HepG2 (cell line): ENCODE data around the gene ZC3H13. TPM values are rescaled to one million over a fixed set of nuclear protein-coding genes. Genes with fewer than 3 reads are reported as not detected.

ENCODE experiments used
- ATAC-seq: fragments of 200-7000 bp; cut with Tn5 transposase; 3 replicates; pipeline ENCODE4 v1.9.1; 2020; ENCODE audit warnings: mild to moderate bottlenecking, moderate library complexity
- BruUV-seq: library from RNA; stranded (reverse); fragments of 400-500 nt; replicated peaks from 2 replicates; lab custom pipeline; 2021; lab: Mats Ljungman, UMichigan
- CTCF ChIA-PET: fragments of 300-600 bp; formaldehyde crosslinking; extraction: SDS; loops from one replicate; lab custom pipeline; 2021; ENCODE audit warnings: low total read pairs, inconsistent platforms, low intra/inter-chr PET ratio; lab: Yijun Ruan, JAX
- POLR2A ChIA-PET: fragments of 350-600 bp; sonication (Branson Sonifier 250); formaldehyde crosslinking; loops from one replicate; lab custom pipeline; 2020; ENCODE audit warnings: antibody characterized with exemption, inconsistent platforms; lab: Yijun Ruan, JAX
- DNase-seq: peaks from one replicate; pipeline ENCODE4 v3.0.0-alpha.2; 2015; ENCODE audit warnings: low spot score
- FAIRE-seq: peaks from 3 replicates; lab custom pipeline; 2011; peaks lifted over from hg19 to GRCh38; lab: Jason Lieb, UNC
- H2AFZ ChIP-seq: one replicate; pipeline ENCODE4 v1.6.1; 2011; ENCODE audit warnings: low read length, inconsistent platforms
- H3K27ac ChIP-seq: fragments of 300-600 bp; 3 replicates; pipeline ENCODE4 v1.8.0; 2011; ENCODE audit warnings: mixed run types, mild to moderate bottlenecking, mixed read lengths, low read length, inconsistent platforms; ENCODE audit not compliant: insufficient read depth; ENCODE audit errors: extremely low read length
- H3K27me3 ChIP-seq, 2 experiments: fragments of 200-600 bp in 1 of 2; 2 replicates in 1 of 2; 3 replicates in 1 of 2; pipeline versions ENCODE4 v1.6.0 to v1.8.0; 2011; ENCODE audit warnings: low read length in 2 of 2, mild to moderate bottlenecking in 2 of 2, moderate library complexity in 2 of 2, inconsistent platforms in 1 of 2; ENCODE audit not compliant: insufficient read depth in 2 of 2, control insufficient read depth in 1 of 2
- H3K36me3 ChIP-seq, 2 experiments: fragments of 200-600 bp in 1 of 2; replicated peaks in 1 of 2; 2 replicates in 1 of 2; 3 replicates in 1 of 2; pipeline versions ENCODE4 v1.5.1 to v1.8.0; 2011; ENCODE audit warnings: low read length in 2 of 2, inconsistent platforms in 1 of 2; ENCODE audit not compliant: insufficient read depth in 2 of 2, control insufficient read depth in 1 of 2
- H3K4me1 ChIP-seq: 2 replicates; pipeline ENCODE4 v1.5.1; 2012; ENCODE audit warnings: low read length, inconsistent platforms; ENCODE audit not compliant: insufficient read depth
- H3K4me2 ChIP-seq: 2 replicates; pipeline ENCODE4 v1.6.0; 2011; ENCODE audit warnings: low read depth, low read length, inconsistent platforms
- H3K4me3 ChIP-seq, 3 experiments: fragments of 200-600 bp in 1 of 3; sonication (generic), shearing (Covaris generic) in 1 of 3; replicated peaks in 1 of 3; 2 replicates each; pipeline ENCODE4 v1.5.1; 2011 to 2016; ENCODE audit warnings: low read length in 3 of 3, inconsistent platforms in 2 of 3, low read depth in 2 of 3, mild to moderate bottlenecking in 2 of 3, control low read depth in 1 of 3, mixed read lengths in 1 of 3; ENCODE audit not compliant: insufficient read depth in 1 of 3
- H3K79me2 ChIP-seq: one replicate; pipeline ENCODE4 v1.6.1; 2011; ENCODE audit warnings: low read length, inconsistent platforms; ENCODE audit not compliant: insufficient read depth
- H3K9ac ChIP-seq: 2 replicates; pipeline ENCODE4 v1.6.0; 2011; ENCODE audit warnings: mild to moderate bottlenecking, low read depth, low read length, inconsistent platforms; ENCODE audit not compliant: insufficient read depth
- H3K9me3 ChIP-seq: 2 replicates; pipeline ENCODE4 v1.5.1; 2012; ENCODE audit warnings: mild to moderate bottlenecking, low read length
- H4K20me1 ChIP-seq: 2 replicates; pipeline ENCODE4 v1.6.0; 2011; ENCODE audit warnings: inconsistent platforms, mild to moderate bottlenecking, low read length, moderate library complexity; ENCODE audit not compliant: insufficient read depth
- CENPBD1 ChIP-seq: sonication (generic); formaldehyde crosslinking; IDR thresholded peaks from 2 replicates; pipeline ENCODE4 v1.8.0; 2022; ENCODE audit warnings: missing genetic modification reagents, low read depth, mild to moderate bottlenecking, borderline replicate concordance
- DR1 ChIP-seq: sonication (generic); formaldehyde crosslinking; IDR thresholded peaks from 2 replicates; pipeline ENCODE4 v1.8.0; 2021; ENCODE audit warnings: mild to moderate bottlenecking, missing genetic modification reagents, inconsistent platforms
- ESRRA ChIP-seq: sonication (generic); formaldehyde crosslinking; IDR thresholded peaks from 2 replicates; pipeline ENCODE4 v1.5.1; 2020; ENCODE audit warnings: mild to moderate bottlenecking, low read depth, missing genetic modification reagents
- HNF4G ChIP-seq, 2 experiments: sonication (generic) in 1 of 2; formaldehyde crosslinking in 1 of 2; IDR thresholded peaks; 2 replicates each; pipeline versions ENCODE4 v1.4.0 to v1.6.1; 2011 to 2020; ENCODE audit warnings: borderline replicate concordance in 2 of 2, low read depth in 2 of 2, mild to moderate bottlenecking in 2 of 2, low read length in 1 of 2, missing genetic modification reagents in 1 of 2, moderate library complexity in 1 of 2
- KAT2B ChIP-seq: fragments of 150-350 bp; IDR thresholded peaks from 2 replicates; pipeline ENCODE4 v1.6.1; 2014; ENCODE audit warnings: low read depth, low read length, borderline replicate concordance
- PATZ1 ChIP-seq: sonication (generic); formaldehyde crosslinking; IDR thresholded peaks from 2 replicates; pipeline ENCODE4 v1.4.0; 2020; ENCODE audit warnings: missing genetic modification reagents
- PITX1 ChIP-seq: sonication (generic); formaldehyde crosslinking; IDR thresholded peaks from 2 replicates; pipeline ENCODE4 v1.5.1; 2020; ENCODE audit warnings: mild to moderate bottlenecking, missing genetic modification reagents
- PRPF4 ChIP-seq: fragments of 200-400 bp; formaldehyde crosslinking; IDR thresholded peaks from 2 replicates; pipeline ENCODE4 v1.6.1; 2016; ENCODE audit warnings: low read length, low read depth; ENCODE audit not compliant: poor library complexity, severe bottlenecking
- SIN3A ChIP-seq: IDR thresholded peaks from 2 replicates; pipeline ENCODE4 v1.6.1; 2011; ENCODE audit warnings: low read depth, mild to moderate bottlenecking, control low read depth, low read length, borderline replicate concordance
- SRSF1 ChIP-seq: fragments of 200-400 bp; formaldehyde crosslinking; optimal IDR thresholded peaks from 2 replicates; pipeline ENCODE3; 2017; ENCODE audit warnings: mild to moderate bottlenecking, low read depth, low read length, moderate library complexity
- ZBTB37 ChIP-seq: sonication (generic); formaldehyde crosslinking; IDR thresholded peaks from 2 replicates; pipeline ENCODE4 v1.4.0; 2020; ENCODE audit warnings: mild to moderate bottlenecking, missing genetic modification reagents
- ZNF354B ChIP-seq: sonication (generic); formaldehyde crosslinking; IDR thresholded peaks from 2 replicates; pipeline ENCODE4 v1.8.0; 2022; ENCODE audit warnings: mild to moderate bottlenecking, missing genetic modification reagents
- WGBS: methylation state at CpG from one replicate; pipeline ENCODE4 v1.1.6; 2017; ENCODE audit warnings: low lambda C conversion rate; 5-methylcytosine and 5-hydroxymethylcytosine counted together
- in situ Hi-C: cut with HindIII; loops from 2 replicates; pipeline ENCODE4 v1.10.0; 2017; ENCODE audit warnings: low pct_unique_long_range_greater_than_20kb; ENCODE audit not compliant: extremely low pct_ligation_motif_present
- intact Hi-C: fragments of 100-400 bp; cut with micrococcal nuclease; formaldehyde crosslinking; loops from one replicate; pipeline ENCODE4 v1.10.0; 2022; ENCODE audit not compliant: unreplicated experiment
- polyA plus RNA-seq, 8 experiments: library from polyadenylated mRNA; depleted of rRNA in 3 of 8; stranded (reverse) in 7 of 8; unstranded in 1 of 8; fragments of >200 nt; fragmentation: Illumina TruSeq in 4 of 8; extraction: Trizol in 4 of 8; gene quantifications; 2 replicates each; pipeline versions ENCODE4 v1.2.1 to v1.2.3, GENCODE V29; 2011 to 2016; ENCODE audit warnings: low read depth in 4 of 8, missing spikeins in 1 of 8, mixed read lengths in 1 of 8; ENCODE audit not compliant: insufficient read depth in 1 of 8
- total RNA-seq, 5 experiments: library from RNA; depleted of rRNA; stranded (reverse); fragments of >200 nt; fragmentation: Illumina TruSeq; extraction: Trizol; gene quantifications; 2 replicates each; pipeline ENCODE4 v1.2.3, GENCODE V29; 2016; ENCODE audit warnings: low read depth in 1 of 5
- TF ChIP-seq, protein P1 (sequence below): sonication (generic); formaldehyde crosslinking; IDR thresholded peaks from 2 replicates; pipeline ENCODE4 v1.4.0; 2020; ENCODE audit warnings: missing genetic modification reagents

ZC3H13 gene
- total and polyA plus RNA-seq, 2 of the 13 experiments (the other 11 are each of a cell fraction or from before 2014, with no cell fraction given), result 2.7 to 23.5 TPM

DNA sequence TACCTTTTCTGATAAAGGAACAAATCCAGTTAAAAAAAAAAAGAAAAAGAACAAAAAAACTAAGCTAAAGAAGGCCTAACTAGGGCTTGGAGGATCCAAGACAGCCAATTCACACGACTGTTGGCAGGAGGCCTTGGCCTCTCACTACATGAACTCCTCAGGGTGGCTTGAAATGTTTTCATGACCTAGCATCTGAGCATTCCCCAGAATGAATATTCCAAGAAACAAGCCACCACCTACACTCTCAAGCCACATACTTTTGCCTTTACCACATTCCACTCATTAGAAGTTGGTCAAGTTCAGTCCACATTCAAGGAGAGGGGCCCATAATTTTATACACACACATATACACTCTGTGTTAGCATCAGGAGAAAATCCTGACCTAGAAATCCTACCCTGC lies 103.4 kb downstream of the ZC3H13 start (continued):
- TF ChIP-seq, protein P1, sequence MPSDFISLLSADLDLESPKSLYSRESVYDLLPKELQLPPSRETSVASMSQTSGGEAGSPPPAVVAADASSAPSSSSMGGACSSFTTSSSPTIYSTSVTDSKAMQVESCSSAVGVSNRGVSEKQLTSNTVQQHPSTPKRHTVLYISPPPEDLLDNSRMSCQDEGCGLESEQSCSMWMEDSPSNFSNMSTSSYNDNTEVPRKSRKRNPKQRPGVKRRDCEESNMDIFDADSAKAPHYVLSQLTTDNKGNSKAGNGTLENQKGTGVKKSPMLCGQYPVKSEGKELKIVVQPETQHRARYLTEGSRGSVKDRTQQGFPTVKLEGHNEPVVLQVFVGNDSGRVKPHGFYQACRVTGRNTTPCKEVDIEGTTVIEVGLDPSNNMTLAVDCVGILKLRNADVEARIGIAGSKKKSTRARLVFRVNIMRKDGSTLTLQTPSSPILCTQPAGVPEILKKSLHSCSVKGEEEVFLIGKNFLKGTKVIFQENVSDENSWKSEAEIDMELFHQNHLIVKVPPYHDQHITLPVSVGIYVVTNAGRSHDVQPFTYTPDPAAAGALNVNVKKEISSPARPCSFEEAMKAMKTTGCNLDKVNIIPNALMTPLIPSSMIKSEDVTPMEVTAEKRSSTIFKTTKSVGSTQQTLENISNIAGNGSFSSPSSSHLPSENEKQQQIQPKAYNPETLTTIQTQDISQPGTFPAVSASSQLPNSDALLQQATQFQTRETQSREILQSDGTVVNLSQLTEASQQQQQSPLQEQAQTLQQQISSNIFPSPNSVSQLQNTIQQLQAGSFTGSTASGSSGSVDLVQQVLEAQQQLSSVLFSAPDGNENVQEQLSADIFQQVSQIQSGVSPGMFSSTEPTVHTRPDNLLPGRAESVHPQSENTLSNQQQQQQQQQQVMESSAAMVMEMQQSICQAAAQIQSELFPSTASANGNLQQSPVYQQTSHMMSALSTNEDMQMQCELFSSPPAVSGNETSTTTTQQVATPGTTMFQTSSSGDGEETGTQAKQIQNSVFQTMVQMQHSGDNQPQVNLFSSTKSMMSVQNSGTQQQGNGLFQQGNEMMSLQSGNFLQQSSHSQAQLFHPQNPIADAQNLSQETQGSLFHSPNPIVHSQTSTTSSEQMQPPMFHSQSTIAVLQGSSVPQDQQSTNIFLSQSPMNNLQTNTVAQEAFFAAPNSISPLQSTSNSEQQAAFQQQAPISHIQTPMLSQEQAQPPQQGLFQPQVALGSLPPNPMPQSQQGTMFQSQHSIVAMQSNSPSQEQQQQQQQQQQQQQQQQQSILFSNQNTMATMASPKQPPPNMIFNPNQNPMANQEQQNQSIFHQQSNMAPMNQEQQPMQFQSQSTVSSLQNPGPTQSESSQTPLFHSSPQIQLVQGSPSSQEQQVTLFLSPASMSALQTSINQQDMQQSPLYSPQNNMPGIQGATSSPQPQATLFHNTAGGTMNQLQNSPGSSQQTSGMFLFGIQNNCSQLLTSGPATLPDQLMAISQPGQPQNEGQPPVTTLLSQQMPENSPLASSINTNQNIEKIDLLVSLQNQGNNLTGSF (CRISPR knock-in tag), result no peak
- TF ChIP-seq ZNF354B (CRISPR knock-in tag) (no peak), CENPBD1 (no peak)

DNA sequence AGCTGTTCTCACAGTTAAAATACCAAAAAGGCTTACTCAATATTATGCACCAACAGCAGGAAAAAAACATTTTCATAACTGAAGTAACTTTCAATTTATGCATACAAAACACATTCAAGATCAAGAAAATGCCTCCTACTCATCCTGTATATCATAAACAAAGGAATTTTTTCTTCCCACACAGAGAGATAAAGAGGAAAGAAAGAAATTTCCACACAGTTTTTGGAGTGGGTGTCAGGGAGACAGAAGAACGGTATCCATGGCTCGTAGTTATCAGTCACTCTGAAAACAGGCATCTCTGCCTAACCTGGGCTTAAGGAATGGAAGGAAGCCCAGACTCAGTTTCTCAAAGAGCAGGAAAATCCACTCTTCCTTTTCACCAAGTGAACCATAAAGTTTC lies 108.6 kb downstream of the ZC3H13 start:
- Histone ChIP-seq H3K4me3 (no peak overlapping the region), H3K79me2 (no peaks in the 10 kb centered on the region), H3K9me3 (no peaks in the 10 kb centered on the region), H4K20me1 (no peaks in the 10 kb centered on the region), H3K27ac (no peak overlapping the region), H3K9ac (no peak overlapping the region), H3K36me3 (no peaks in the 10 kb centered on the region), H3K4me2 (no peak overlapping the region), H3K4me1 (no peaks in the 10 kb centered on the region), H3K27me3 (no peaks in the 10 kb centered on the region), H2AFZ (no peak overlapping the region)
- WGBS, result 45% methylated on average over 2 of the region's 2 CpGs
- no TSS peak for BruUV-seq
- intact Hi-C loops (loop anchor here (5.0 kb wide), 1 partner anchor 447 kb away; no protein-coding TSS in a partner anchor), in situ Hi-C loops (no loop called here)
- ChIA-PET POLR2A (no interaction called here), CTCF (no interaction called here)
- DNase-seq (no peak), ATAC-seq (no peak), FAIRE-seq (no peak)
- TF ChIP-seq SIN3A, result no peak
- no peak for TF ChIP-seq PRPF4
- no peak for TF ChIP-seq KAT2B
- TF ChIP-seq DR1 (CRISPR knock-in tag), result no peak
- TF ChIP-seq PATZ1 (CRISPR knock-in tag), result no peak
- no peak for TF ChIP-seq HNF4G (IDR thresholded peaks at IDR 0.05; ENCODE audit: borderline replicate concordance, low read depth, low read length)
- TF ChIP-seq HNF4G (CRISPR knock-in tag; IDR thresholded peaks at IDR 0.05; ENCODE audit: borderline replicate concordance, low read depth), result no peak
- no peak for TF ChIP-seq ZBTB37 (CRISPR knock-in tag)
- TF ChIP-seq SRSF1, result no peak
- no peak for TF ChIP-seq PITX1 (CRISPR knock-in tag)
- TF ChIP-seq ESRRA (CRISPR knock-in tag), result no peak
